Calu3 (cell line): ENCODE data around the gene LIMK2. TPM values are rescaled to one million over a fixed set of nuclear protein-coding genes. Genes with fewer than 3 reads are reported as not detected.

Experiments
- BruUV-seq: library from RNA; stranded (reverse); fragments of 400-500 nt; replicated peaks from 2 replicates; lab custom pipeline; 2021; lab: Mats Ljungman, UMichigan
- CTCF ChIA-PET: fragments of 300-600 bp; sonication (Branson Sonifier 250); formaldehyde crosslinking; loops from one replicate; lab custom pipeline; 2022; ENCODE audit warnings: antibody characterized with exemption; lab: Charles Lee
- DNase-seq: peaks from one replicate; pipeline ENCODE4 v3.0.0; 2022
- H3K27ac Mint-ChIP-seq: one replicate; pipeline ENCODE4 v1.8.0; 2022; ENCODE audit warnings: mixed read lengths; ENCODE audit not compliant: unreplicated experiment
- H3K27me3 Mint-ChIP-seq: one replicate; pipeline ENCODE4 v1.8.0; 2022; ENCODE audit warnings: mixed read lengths; ENCODE audit not compliant: unreplicated experiment
- H3K36me3 Mint-ChIP-seq: one replicate; pipeline ENCODE4 v1.8.0; 2022; ENCODE audit warnings: mild to moderate bottlenecking, moderate library complexity, mixed read lengths; ENCODE audit not compliant: insufficient read depth, unreplicated experiment
- H3K4me1 Mint-ChIP-seq: one replicate; pipeline ENCODE4 v1.8.0; 2022; ENCODE audit warnings: mild to moderate bottlenecking, low read depth, mixed read lengths; ENCODE audit not compliant: unreplicated experiment
- H3K4me3 Mint-ChIP-seq: one replicate; pipeline ENCODE4 v1.8.0; 2022; ENCODE audit warnings: mild to moderate bottlenecking, low read depth, moderate library complexity, mixed read lengths; ENCODE audit not compliant: unreplicated experiment
- H3K9me3 Mint-ChIP-seq: one replicate; pipeline ENCODE4 v1.8.0; 2022; ENCODE audit warnings: low read depth, mixed read lengths; ENCODE audit not compliant: unreplicated experiment
- intact Hi-C: fragments of 100-400 bp; cut with micrococcal nuclease; formaldehyde crosslinking; loops from one replicate; pipeline ENCODE4 v1.10.0; 2022; ENCODE audit not compliant: unreplicated experiment
- total RNA-seq: library from RNA; stranded (reverse); gene quantifications from 2 replicates; pipeline ENCODE4 v1.2.3, GENCODE V29; 2022
- TF ChIP-seq, protein P1 (sequence below): fragments of 200-600 bp; IDR thresholded peaks from one replicate; pipeline ENCODE4 v1.8.0; 2022; ENCODE audit warnings: antibody characterized with exemption; ENCODE audit not compliant: unreplicated experiment

The LIMK2 gene
- total RNA-seq, 1 experiment from 2014 or later: 59.9 TPM

GRCh38 chr22:31246687-31247086 is 34.6 kb downstream of the LIMK2 start:
- CTCF ChIA-PET: interaction anchor here (0.5 kb wide), 1 partner anchor 45 kb away, joined by 5 read pairs; no protein-coding TSS in a partner anchor
- TF ChIP-seq, protein P1, sequence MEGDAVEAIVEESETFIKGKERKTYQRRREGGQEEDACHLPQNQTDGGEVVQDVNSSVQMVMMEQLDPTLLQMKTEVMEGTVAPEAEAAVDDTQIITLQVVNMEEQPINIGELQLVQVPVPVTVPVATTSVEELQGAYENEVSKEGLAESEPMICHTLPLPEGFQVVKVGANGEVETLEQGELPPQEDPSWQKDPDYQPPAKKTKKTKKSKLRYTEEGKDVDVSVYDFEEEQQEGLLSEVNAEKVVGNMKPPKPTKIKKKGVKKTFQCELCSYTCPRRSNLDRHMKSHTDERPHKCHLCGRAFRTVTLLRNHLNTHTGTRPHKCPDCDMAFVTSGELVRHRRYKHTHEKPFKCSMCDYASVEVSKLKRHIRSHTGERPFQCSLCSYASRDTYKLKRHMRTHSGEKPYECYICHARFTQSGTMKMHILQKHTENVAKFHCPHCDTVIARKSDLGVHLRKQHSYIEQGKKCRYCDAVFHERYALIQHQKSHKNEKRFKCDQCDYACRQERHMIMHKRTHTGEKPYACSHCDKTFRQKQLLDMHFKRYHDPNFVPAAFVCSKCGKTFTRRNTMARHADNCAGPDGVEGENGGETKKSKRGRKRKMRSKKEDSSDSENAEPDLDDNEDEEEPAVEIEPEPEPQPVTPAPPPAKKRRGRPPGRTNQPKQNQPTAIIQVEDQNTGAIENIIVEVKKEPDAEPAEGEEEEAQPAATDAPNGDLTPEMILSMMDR: no peak
- DNase-seq: no peak
- Mint-ChIP-seq H3K4me3 (no peak overlapping the region), H3K4me1 (peaks cover 48% of the 10 kb centered on the region), H3K27me3 (no peaks in the 10 kb centered on the region), H3K27ac (no peak overlapping the region), H3K36me3 (peaks cover 9% of the 10 kb centered on the region), H3K9me3 (no peaks in the 10 kb centered on the region)
- no TSS peak for BruUV-seq
- intact Hi-C loops: no loop called here

GRCh38 chr22:31247726-31248125 is 35.6 kb downstream of the LIMK2 start:
- peaks cover 9% of the 10 kb centered on the region for H3K36me3 Mint-ChIP-seq
- H3K4me3 Mint-ChIP-seq: no peak overlapping the region
- peaks cover 38% of the 10 kb centered on the region for H3K4me1 Mint-ChIP-seq
- DNase-seq: no peak
- intact Hi-C loops: no loop called here
- no peaks in the 10 kb centered on the region for H3K9me3 Mint-ChIP-seq
- H3K27ac Mint-ChIP-seq: no peak overlapping the region
- BruUV-seq: no TSS peak
- TF ChIP-seq, protein P1: no peak
- CTCF ChIA-PET: interaction anchor here (0.6 to 0.9 kb wide), 2 partner anchors 19 to 25 kb away, joined by 3 read pairs; no protein-coding TSS in a partner anchor
- no peaks in the 10 kb centered on the region for H3K27me3 Mint-ChIP-seq

DNA sequence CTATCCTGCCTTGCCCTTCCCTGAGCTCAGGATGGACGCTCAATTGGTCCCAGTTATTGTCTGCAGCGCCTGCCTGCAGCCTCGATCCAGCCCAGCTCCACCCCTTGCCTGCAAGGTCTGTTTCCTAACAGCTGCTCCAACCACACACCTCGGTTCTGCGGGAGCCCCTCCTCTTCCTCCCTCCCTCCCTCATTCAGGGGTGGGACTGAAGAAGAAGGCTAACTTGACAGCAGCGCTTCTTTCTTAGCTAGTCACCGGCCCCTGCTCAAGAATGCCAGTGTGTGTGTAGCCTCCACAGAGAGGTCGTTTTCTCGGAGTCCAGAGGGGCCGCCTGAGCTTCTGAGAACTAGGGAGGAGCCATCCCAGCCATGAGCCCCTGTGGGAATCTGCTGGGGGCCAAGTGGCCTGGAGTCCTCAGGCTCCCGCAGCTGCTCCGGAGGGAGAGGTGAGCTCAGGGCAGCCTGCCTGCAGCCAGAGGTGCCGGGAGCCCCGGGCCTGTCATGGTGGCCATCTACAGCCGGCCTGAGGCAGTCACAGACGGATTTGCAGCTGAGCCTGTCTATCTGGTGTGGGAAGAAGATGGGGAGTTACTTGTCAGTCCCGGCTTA is 36.1 kb downstream of the LIMK2 start:
- Mint-ChIP-seq H3K27me3 (no peaks in the 10 kb centered on the region), H3K4me1 (peaks cover 33% of the 10 kb centered on the region), H3K4me3 (no peak overlapping the region), H3K27ac (no peak overlapping the region), H3K36me3 (peaks cover 9% of the 10 kb centered on the region), H3K9me3 (no peaks in the 10 kb centered on the region)
- intact Hi-C loops: no loop called here
- CTCF ChIA-PET: interaction anchor here (0.6 to 0.9 kb wide), 3 partner anchors 18 to 417 kb away, joined by 3 read pairs; no protein-coding TSS in a partner anchor
- BruUV-seq: no TSS peak
- TF ChIP-seq, protein P1: no peak
- DNase-seq: no peak

GRCh38 chr22:31248965-31249958 is 37.2 kb downstream of the LIMK2 start:
- peaks cover 9% of the 10 kb centered on the region for H3K36me3 Mint-ChIP-seq
- no peaks in the 10 kb centered on the region for H3K9me3 Mint-ChIP-seq
- H3K4me1 Mint-ChIP-seq: peaks cover 23% of the 10 kb centered on the region
- H3K4me3 Mint-ChIP-seq: no peak overlapping the region
- TF ChIP-seq, protein P1: no peak
- no peaks in the 10 kb centered on the region for H3K27me3 Mint-ChIP-seq
- DNase-seq: no peak
- H3K27ac Mint-ChIP-seq: no peak overlapping the region
- intact Hi-C loops: no loop called here
- BruUV-seq: no TSS peak
- CTCF ChIA-PET: no interaction called here
